Measurements from ENCODE around the gene KCNH2.

DNA sequence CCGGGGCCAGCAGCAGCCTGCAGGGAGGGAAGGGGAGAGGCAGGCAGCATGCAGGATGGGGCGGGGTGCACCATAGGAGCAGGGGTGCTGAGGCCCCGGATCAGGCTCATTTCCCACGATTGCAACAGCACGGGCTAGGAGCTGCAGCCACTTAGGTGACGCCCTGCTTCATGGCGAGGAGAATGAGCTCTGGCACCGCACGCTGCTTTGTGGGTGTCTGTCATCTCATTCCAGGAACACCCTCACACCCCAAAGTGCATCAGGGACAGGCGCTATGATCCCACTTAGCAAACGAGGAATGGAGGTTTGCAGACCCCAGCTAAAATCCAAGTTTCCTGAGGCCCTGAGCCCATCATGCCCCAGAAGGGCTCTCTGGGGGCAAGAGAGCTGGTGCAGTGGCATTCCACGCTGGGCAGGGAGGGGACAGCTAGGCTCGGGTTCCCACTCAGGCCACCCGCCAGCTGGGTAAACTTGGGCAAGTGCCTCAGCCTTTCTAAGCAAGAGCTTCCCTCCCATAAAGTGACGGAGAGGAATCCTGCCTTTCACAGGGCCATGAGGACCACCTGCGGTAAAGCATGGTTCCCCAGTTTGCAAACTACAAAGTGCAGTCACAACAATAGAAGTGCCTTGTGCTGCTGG, 9.3 kb downstream of the KCNH2 start:
- TF ChIP-seq, protein P1, sequence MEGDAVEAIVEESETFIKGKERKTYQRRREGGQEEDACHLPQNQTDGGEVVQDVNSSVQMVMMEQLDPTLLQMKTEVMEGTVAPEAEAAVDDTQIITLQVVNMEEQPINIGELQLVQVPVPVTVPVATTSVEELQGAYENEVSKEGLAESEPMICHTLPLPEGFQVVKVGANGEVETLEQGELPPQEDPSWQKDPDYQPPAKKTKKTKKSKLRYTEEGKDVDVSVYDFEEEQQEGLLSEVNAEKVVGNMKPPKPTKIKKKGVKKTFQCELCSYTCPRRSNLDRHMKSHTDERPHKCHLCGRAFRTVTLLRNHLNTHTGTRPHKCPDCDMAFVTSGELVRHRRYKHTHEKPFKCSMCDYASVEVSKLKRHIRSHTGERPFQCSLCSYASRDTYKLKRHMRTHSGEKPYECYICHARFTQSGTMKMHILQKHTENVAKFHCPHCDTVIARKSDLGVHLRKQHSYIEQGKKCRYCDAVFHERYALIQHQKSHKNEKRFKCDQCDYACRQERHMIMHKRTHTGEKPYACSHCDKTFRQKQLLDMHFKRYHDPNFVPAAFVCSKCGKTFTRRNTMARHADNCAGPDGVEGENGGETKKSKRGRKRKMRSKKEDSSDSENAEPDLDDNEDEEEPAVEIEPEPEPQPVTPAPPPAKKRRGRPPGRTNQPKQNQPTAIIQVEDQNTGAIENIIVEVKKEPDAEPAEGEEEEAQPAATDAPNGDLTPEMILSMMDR (conservative IDR thresholded peaks at IDR 0.05; ENCODE audit: low read depth in 2 of 2) = no peak
- TF ChIP-seq EZH2 (IDR thresholded peaks at IDR 0.05; ENCODE audit: low read depth, unreplicated experiment) = no peak
- TF ChIP-seq, protein P2, sequence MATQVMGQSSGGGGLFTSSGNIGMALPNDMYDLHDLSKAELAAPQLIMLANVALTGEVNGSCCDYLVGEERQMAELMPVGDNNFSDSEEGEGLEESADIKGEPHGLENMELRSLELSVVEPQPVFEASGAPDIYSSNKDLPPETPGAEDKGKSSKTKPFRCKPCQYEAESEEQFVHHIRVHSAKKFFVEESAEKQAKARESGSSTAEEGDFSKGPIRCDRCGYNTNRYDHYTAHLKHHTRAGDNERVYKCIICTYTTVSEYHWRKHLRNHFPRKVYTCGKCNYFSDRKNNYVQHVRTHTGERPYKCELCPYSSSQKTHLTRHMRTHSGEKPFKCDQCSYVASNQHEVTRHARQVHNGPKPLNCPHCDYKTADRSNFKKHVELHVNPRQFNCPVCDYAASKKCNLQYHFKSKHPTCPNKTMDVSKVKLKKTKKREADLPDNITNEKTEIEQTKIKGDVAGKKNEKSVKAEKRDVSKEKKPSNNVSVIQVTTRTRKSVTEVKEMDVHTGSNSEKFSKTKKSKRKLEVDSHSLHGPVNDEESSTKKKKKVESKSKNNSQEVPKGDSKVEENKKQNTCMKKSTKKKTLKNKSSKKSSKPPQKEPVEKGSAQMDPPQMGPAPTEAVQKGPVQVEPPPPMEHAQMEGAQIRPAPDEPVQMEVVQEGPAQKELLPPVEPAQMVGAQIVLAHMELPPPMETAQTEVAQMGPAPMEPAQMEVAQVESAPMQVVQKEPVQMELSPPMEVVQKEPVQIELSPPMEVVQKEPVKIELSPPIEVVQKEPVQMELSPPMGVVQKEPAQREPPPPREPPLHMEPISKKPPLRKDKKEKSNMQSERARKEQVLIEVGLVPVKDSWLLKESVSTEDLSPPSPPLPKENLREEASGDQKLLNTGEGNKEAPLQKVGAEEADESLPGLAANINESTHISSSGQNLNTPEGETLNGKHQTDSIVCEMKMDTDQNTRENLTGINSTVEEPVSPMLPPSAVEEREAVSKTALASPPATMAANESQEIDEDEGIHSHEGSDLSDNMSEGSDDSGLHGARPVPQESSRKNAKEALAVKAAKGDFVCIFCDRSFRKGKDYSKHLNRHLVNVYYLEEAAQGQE (IDR thresholded peaks at IDR 0.05; ENCODE audit: unreplicated experiment) = no peak
- TF ChIP-seq EZH2phosphoT487 (IDR thresholded peaks at IDR 0.05; ENCODE audit: unreplicated experiment) = no peak

All from GM23338 (cell line).